Stomach (tissue), 9 donors: Measurements from ENCODE around the gene COL19A1. TPM values are rescaled to one million over a fixed set of nuclear protein-coding genes. Genes with fewer than 3 reads are reported as not detected.
A peak's percentile ranks its signal among the peaks of the same experiment; 100 is the strongest.
"Not testable (repeated sequence)": the region's sequence is repeated elsewhere in the genome, so short reads cannot be mapped to it uniquely, and the experiment has no call there.

Experiments used
- DNase-seq, 2 donors: peaks; one replicate each; pipeline versions ENCODE4 v3.0.0 to v3.0.0-alpha.2; 2013 to 2019
- H3K27ac ChIP-seq, 5 donors: fragments of 200-600 bp in 4 of 5; sonication (generic) in 4 of 5; one replicate each; pipeline ENCODE4 v1.5.1; 2013 to 2019; ENCODE audit warnings: mild to moderate bottlenecking in 1 of 5, moderate library complexity in 1 of 5
- H3K27me3 ChIP-seq, 3 donors: fragments of 200-600 bp; sonication (generic); one replicate each; pipeline ENCODE4 v1.5.1; 2017 to 2019; ENCODE audit warnings: mixed run types in 1 of 3
- H3K36me3 ChIP-seq, 4 donors: fragments of 200-600 bp; sonication (generic); 1 replicate in 3 of 4; 2 replicates in 1 of 4; pipeline ENCODE4 v1.5.1; 2016 to 2019
- H3K4me1 ChIP-seq, 4 donors: fragments of 200-600 bp; sonication (generic); one replicate each; pipeline ENCODE4 v1.5.1; 2016 to 2019
- H3K4me3 ChIP-seq, 4 donors: fragments of 200-600 bp; sonication (generic) in 3 of 4; one replicate each; pipeline ENCODE4 v1.5.1; 2016 to 2019; ENCODE audit warnings: mild to moderate bottlenecking in 1 of 4
- H3K9me3 ChIP-seq, 4 donors: fragments of 200-600 bp; sonication (generic); one replicate each; pipeline ENCODE4 v1.5.1; 2016 to 2019
- CTCF ChIP-seq, 7 experiments: fragments of 450-650 bp in 4 of 7; fragments of 200-600 bp in 3 of 7; sonication (generic) in 3 of 7; IDR thresholded peaks; one replicate each; pipeline ENCODE4 v1.5.1; 2016 to 2019; ENCODE audit warnings: antibody characterized with exemption in 7 of 7, control low read depth in 2 of 7, mild to moderate bottlenecking in 1 of 7
- EP300 ChIP-seq: sonication (generic); formaldehyde crosslinking; IDR thresholded peaks from one replicate; pipeline ENCODE4 v1.6.1; 2017; ENCODE audit warnings: antibody characterized with exemption
- POLR2A ChIP-seq, 4 donors: fragments of 450-650 bp; IDR thresholded peaks; one replicate each; pipeline ENCODE4 v1.6.1; 2016; ENCODE audit warnings: antibody characterized with exemption in 4 of 4, control low read depth in 2 of 4, mild to moderate bottlenecking in 1 of 4, moderate library complexity in 1 of 4
- POLR2AphosphoS5 ChIP-seq, 3 donors: sonication (generic); formaldehyde crosslinking; IDR thresholded peaks; one replicate each; pipeline ENCODE4 v1.6.1; 2016; ENCODE audit warnings: antibody characterized with exemption in 3 of 3
- WGBS, 5 donors: extraction: QIAGEN DNeasy Blood & Tissue Kit in 3 of 5; methylation state at CpG; one replicate each; pipeline versions ENCODE4 v1.1.5 to v1.1.7; 2013 to 2018; 5-methylcytosine and 5-hydroxymethylcytosine counted together
- intact Hi-C: fragments of 100-400 bp; cut with DNase I; formaldehyde crosslinking; loops from one replicate; pipeline ENCODE4 v1.15.1; 2023; ENCODE audit warnings: low total_unique reads
- polyA plus RNA-seq, 3 donors: library from polyadenylated mRNA; stranded (reverse); fragments of 200-250 nt; gene quantifications; one replicate each; pipeline ENCODE4 v1.2.3, GENCODE V29; 2013
- total RNA-seq, 5 donors: library from RNA; depleted of rRNA; stranded (reverse); fragments of >200 nt; gene quantifications; one replicate each; pipeline versions ENCODE4 v1.1.0 to v1.2.3, GENCODE V29; 2014 to 2016
- donor health status: healthy with polysubstance abuse.
- donor health status: Bipolar disorder and iron deficiency.
- donor health status: healthy.

COL19A1 gene
- total and polyA plus RNA-seq, 8 donors = 0.13 to 13.4 (median 2.5) TPM; not detected in 3

- no peaks in the 10 kb centered on the region for H3K9me3 ChIP-seq
- H3K4me3 ChIP-seq = no peak overlapping the region
- TF ChIP-seq CTCF (IDR thresholded peaks at IDR 0.05) (no peak), EP300 (no peak), POLR2AphosphoS5 (IDR thresholded peaks at IDR 0.05) (no peak), POLR2A (IDR thresholded peaks at IDR 0.05) (no peak)
- intact Hi-C loops = no loop called here
- no peak overlapping the region for H3K27ac ChIP-seq
- 92 to 96% (median 96%) methylated on average over 4 of the region's 4 CpGs for WGBS, 5 donors
- DNase-seq = no peak
- no peaks in the 10 kb centered on the region for H3K36me3 ChIP-seq
- no peaks in the 10 kb centered on the region for H3K4me1 ChIP-seq
- no peaks in the 10 kb centered on the region for H3K27me3 ChIP-seq
Observed at GRCh38 chr6:69819138-69819537, 47.2 kb upstream of the COL19A1 start.

GRCh38 chr6:69820018-69820417 lies 46.3 kb upstream of the COL19A1 start:
- Histone ChIP-seq H3K4me1 (no peaks in the 10 kb centered on the region), H3K9me3 (no peaks in the 10 kb centered on the region), H3K36me3 (no peaks in the 10 kb centered on the region), H3K27ac (no peak overlapping the region), H3K4me3 (no peak overlapping the region), H3K27me3 (no peaks in the 10 kb centered on the region)
- WGBS, 5 donors = 88 to 97% (median 95%) methylated on average over 1 of the region's 1 CpG
- TF ChIP-seq POLR2A (IDR thresholded peaks at IDR 0.05) (no peak), CTCF (IDR thresholded peaks at IDR 0.05) (no peak)
- intact Hi-C loops = no loop called here
- DNase-seq = no peak

- no peaks in the 10 kb centered on the region for H3K4me1 ChIP-seq
- WGBS, 5 donors = 90 to 100% (median 95%) methylated on average over 1 of the region's 1 CpG
- intact Hi-C loops = no loop called here
- no peak overlapping the region for H3K27ac ChIP-seq
- no peak for TF ChIP-seq POLR2AphosphoS5 (IDR thresholded peaks at IDR 0.05)
- no peak for TF ChIP-seq EP300
- TF ChIP-seq CTCF (IDR thresholded peaks at IDR 0.05) = no peak
- no peak for TF ChIP-seq POLR2A (IDR thresholded peaks at IDR 0.05)
- H3K36me3 ChIP-seq = no peaks in the 10 kb centered on the region
- DNase-seq = no peak
- H3K4me3 ChIP-seq = no peak overlapping the region
- H3K27me3 ChIP-seq = no peaks in the 10 kb centered on the region
- no peaks in the 10 kb centered on the region for H3K9me3 ChIP-seq
Observed at GRCh38 chr6:69820438-69820837, 45.9 kb upstream of the COL19A1 start.

GRCh38 chr6:69824355-69824754 lies 42.0 kb upstream of the COL19A1 start:
- H3K36me3 ChIP-seq, DNase-seq, H3K27me3 ChIP-seq, intact Hi-C loops, H3K27ac ChIP-seq, H3K4me1 ChIP-seq, H3K9me3 ChIP-seq, H3K4me3 ChIP-seq: not testable (repeated sequence)
- WGBS, 5 donors = 76 to 85% (median 83%) methylated on average over 5 of the region's 5 CpGs

GRCh38 chr6:69825904-69826303 lies 40.5 kb upstream of the COL19A1 start:
- TF ChIP-seq CTCF (IDR thresholded peaks at IDR 0.05) (no peak), POLR2A (IDR thresholded peaks at IDR 0.05) (no peak), POLR2AphosphoS5 (IDR thresholded peaks at IDR 0.05) (no peak), EP300 (no peak)
- intact Hi-C loops = no loop called here
- WGBS, 5 donors = 27 to 73% (median 50%) methylated on average over 1 of the region's 1 CpG
- DNase-seq = peak in 1 of 2 donors; percentile 16
- H3K4me1 ChIP-seq = peaks cover 0 to 7% (median 3%) of the 10 kb centered on the region in 4 donors
- H3K36me3 ChIP-seq = no peaks in the 10 kb centered on the region
- no peak overlapping the region for H3K27ac ChIP-seq
- no peaks in the 10 kb centered on the region for H3K27me3 ChIP-seq
- H3K9me3 ChIP-seq = no peaks in the 10 kb centered on the region
- no peak overlapping the region for H3K4me3 ChIP-seq
